AG10803 (cell line): ENCODE measurements around the gene TRIM71.

Experiments used
- DNase-seq: peaks from one replicate; pipeline ENCODE4 v3.0.0; 2010; ENCODE audit warnings: low read depth
- H3K4me3 ChIP-seq: 2 replicates; pipeline ENCODE4 v1.5.1; 2011; ENCODE audit warnings: mild to moderate bottlenecking, low read length, control low read depth
- TF ChIP-seq, protein P1 (sequence below): conservative IDR thresholded peaks from 2 replicates; pipeline ENCODE4 v1.5.1; 2011; ENCODE audit warnings: mild to moderate bottlenecking, low read length, control low read depth, inconsistent platforms

The TRIM71 gene

DNA sequence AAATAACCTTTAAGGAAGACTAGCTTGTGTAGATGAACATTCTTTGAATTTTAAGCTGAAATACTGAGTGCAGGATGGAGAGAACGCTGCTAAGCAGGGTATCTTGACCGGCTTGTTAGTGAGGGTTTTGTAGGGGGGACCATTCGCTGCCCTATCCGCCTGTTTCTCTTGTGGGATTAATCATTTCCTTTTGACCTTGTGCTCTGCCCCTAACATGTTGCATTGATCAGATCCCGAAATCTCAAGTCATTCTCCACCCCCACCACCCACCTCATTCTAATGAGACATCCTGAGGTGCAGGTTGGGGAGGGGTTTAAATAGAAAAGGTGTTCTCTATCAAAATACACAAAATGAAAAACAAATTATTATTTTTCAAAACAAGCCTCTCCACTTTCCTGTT is 32.8 kb downstream of the TRIM71 start:
- no peak overlapping the region for H3K4me3 ChIP-seq
- TF ChIP-seq, protein P1, sequence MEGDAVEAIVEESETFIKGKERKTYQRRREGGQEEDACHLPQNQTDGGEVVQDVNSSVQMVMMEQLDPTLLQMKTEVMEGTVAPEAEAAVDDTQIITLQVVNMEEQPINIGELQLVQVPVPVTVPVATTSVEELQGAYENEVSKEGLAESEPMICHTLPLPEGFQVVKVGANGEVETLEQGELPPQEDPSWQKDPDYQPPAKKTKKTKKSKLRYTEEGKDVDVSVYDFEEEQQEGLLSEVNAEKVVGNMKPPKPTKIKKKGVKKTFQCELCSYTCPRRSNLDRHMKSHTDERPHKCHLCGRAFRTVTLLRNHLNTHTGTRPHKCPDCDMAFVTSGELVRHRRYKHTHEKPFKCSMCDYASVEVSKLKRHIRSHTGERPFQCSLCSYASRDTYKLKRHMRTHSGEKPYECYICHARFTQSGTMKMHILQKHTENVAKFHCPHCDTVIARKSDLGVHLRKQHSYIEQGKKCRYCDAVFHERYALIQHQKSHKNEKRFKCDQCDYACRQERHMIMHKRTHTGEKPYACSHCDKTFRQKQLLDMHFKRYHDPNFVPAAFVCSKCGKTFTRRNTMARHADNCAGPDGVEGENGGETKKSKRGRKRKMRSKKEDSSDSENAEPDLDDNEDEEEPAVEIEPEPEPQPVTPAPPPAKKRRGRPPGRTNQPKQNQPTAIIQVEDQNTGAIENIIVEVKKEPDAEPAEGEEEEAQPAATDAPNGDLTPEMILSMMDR: no peak

DNA sequence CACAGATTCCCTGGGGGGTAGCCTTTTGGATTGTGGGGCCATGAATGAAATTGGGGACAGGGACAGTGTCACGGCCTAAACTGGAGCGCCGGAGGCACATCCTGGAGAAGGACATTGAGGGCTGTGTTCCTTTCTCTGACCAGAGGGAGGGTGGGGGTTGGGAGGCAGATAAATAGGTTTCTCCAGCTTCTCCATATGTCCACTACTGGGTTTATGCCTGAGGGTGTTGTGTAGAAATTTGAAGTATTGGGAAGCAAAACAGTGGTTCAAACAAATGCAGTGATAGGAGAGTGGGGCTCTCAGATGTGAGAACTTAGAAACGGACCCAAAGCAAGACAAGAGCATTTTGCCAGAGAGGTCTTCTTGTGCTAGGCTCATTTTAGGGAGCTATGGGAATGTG is 34.3 kb downstream of the TRIM71 start:
- no peak overlapping the region for H3K4me3 ChIP-seq
- no peak for DNase-seq
- TF ChIP-seq, protein P1: no peak

More for the DNA sequence above, 32.8 kb downstream of the TRIM71 start:
- no peak for DNase-seq

DNA sequence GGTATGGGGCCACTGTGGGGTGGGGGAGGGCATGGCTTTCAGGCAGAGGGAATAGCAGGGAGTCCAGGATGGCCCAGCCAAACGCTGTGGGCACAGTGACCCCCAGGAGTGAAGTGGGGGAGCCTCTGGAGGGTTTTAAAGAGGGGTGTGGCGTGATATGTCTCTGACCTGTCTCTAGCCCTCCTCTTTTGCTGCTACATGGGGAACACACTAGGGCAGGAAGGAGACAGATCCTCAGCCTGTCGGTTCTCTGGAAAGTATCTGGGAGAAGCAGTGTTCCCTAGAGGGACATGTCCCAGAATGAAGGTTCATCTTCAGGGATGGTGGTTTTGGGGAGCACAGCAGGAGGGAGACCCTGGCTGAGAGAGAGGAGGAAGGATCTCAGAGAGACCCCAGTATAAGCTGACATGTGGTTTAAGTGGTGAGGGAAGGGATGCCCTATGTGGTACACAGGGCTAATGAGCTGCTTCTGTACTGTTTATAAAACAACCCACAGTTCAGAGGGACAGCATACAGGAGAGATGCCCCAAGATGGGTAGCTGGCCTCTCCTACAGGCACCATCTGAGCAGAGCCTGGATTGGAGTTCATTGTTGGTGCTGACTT is 37.7 kb downstream of the TRIM71 start:
- DNase-seq: no peak
- H3K4me3 ChIP-seq: no peak overlapping the region
- TF ChIP-seq, protein P1: no peak

DNA sequence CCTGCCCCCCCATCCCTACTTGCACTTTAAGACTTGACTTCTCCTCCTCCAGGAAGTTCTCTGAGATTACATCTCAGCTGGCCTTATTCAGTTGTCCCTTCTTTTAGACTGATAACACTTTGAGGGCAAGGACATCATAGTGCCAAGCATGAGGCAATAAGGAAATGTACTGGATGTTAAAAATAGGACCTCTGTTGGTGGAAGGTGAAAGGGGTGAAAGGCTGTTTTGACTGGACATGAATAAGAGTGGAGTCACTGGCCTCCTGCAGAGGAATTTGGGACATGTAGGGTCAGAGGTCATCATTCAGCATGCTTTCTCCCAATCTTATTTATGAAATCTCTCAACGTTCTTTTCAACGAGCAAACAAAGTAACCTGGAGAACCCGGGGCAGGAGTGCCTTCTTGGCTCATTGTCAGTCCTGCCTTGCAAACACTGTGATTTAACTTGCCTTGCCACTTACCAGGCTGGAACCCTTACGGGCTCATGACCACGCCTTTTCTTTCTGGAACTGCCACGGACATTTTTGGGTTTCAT is 38.6 kb downstream of the TRIM71 start:
- no peak for DNase-seq
- TF ChIP-seq, protein P1: no peak
- H3K4me3 ChIP-seq: no peak overlapping the region

DNA sequence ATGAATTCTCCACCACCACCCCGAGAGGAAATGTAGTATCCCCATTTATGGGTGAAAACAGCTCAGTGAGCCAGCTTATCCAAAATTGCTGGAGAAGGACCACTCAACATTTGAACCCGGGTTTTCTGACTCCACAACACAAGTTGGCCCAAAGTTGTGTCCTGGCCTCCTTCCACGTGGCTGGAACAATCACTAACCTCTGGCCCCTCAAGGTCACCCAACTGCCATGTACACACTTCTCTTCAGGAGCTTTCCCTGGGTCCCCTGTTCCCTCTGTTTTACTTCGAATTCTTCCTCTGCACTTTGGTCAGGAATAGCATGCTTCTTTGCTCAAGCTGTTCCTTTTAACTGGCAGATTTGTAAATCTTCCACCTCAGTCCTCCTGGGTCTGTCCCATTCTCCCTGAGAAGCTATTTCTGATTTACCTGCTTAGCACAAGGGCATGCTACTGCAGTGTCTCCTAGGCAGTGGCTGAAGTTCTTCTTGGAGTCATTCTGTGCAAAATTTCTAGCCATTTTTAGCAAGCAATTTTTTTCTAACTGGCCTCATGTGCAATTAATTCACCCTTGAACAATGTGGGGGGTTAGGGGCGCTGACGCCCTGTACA is 39.2 kb downstream of the TRIM71 start:
- no peak overlapping the region for H3K4me3 ChIP-seq
- TF ChIP-seq, protein P1: no peak
- no peak for DNase-seq

DNA sequence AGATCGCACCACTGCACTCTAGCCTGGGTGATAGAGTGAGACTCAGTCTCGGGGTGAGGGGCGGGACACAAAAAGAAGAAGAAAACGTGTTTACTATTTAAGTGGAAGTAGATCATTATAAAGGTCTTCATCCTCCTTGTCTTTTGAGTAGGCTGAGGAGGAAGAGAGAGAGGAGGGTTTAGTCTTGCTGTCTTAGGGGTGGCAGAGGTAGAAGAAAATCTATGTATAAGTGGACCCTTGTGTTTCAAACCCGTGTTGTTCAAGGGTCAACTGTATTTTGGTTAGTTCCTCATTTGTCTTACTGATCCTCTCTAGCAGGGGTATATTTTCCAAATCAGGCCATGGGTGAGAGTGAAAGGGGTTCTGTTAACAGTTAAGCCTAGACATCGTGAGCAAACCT is 40.1 kb downstream of the TRIM71 start:
- TF ChIP-seq, protein P1: no peak
- DNase-seq: no peak
- no peak overlapping the region for H3K4me3 ChIP-seq

DNA sequence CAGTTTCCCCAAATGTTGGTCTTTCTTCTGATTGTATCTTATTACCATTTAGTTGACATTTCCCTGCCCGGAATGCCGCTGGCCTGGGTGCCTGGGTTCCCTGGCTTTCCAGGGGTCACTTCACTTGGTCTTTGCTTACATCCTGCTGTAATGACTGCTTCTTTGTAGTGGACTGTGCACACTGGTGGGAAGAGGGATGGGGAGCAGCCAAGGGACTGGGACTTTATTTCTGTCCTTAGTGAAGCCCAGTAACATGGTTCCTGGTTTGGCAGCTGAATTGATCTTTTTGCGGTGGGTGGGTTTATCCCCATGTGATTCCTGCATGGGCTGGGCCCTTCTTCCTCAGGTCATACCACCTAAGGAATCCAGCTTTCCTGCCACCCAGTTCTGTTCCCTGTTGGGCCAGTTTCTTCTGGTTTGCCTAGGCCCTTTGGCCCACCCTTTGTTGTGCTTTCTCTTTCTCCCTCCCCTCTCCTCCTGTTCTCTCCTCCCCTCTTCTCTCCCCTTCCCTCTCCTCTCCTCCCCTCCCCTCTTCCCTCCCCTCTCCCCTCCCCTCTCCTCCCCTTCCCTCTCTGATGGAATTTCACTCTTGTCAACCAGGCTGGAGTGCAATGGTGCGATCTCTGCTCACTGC is 41.9 kb downstream of the TRIM71 start:
- TF ChIP-seq, protein P1: no peak
- H3K4me3 ChIP-seq: no peak overlapping the region
- no peak for DNase-seq
